SKM-1 treated with dmso at 0.1 percent for 144 hours (cell line): Measurements from ENCODE around the gene CCDC69.
A peak's percentile ranks its signal among the peaks of the same experiment; 100 is the strongest.
"Not testable (repeated sequence)": the region's sequence is repeated elsewhere in the genome, so short reads cannot be mapped to it uniquely, and the experiment has no call there.

Experiments used
- DNase-seq: peaks from one replicate; lab custom pipeline; 2025; ENCODE audit not compliant: unreplicated experiment; lab: John Stamatoyannopoulos, UW

CCDC69 gene

GRCh38 chr5:151196556-151197290, 27.2 kb downstream of the CCDC69 start:
- DNase-seq = no peak

DNA sequence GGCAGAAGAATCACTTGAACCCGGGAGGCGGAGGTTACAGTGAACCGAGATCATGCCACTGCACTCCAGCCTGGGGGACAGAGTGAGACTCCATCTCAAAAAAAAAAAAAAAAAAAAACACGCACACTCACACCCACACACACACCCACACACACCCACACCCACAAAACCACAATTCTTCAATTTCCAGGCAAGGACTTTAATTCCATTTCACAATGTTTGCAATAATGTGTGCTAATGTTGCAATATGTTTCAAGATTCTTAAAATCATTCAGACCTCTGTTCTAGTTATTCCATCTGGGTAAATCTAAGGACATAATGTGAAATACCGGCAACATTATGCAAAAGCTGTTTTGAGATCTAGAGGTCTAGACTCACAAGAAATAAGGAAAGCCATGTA, 28.3 kb downstream of the CCDC69 start:
- DNase-seq = peak; percentile 27

DNA sequence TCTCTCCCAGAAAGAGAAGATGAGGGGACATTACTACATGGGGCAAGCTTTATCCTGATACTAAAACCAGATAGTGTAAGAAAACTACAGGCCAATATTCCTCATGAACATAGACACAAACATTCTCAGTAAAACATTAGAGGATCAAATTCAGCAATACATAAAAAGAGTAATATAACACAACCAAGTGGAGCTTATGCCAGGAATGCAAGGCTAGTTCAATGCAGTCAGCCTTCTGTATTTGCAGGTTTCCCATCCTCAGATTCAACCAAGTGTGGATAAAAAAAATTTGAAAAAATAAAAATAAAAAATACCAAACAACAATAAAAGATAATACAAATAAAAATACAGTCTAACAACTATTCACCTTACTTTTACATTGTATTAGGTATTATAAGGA, 31.3 kb downstream of the CCDC69 start:
- DNase-seq = no peak

GRCh38 chr5:151191661-151192060, 32.2 kb downstream of the CCDC69 start:
- DNase-seq = no peak

DNA sequence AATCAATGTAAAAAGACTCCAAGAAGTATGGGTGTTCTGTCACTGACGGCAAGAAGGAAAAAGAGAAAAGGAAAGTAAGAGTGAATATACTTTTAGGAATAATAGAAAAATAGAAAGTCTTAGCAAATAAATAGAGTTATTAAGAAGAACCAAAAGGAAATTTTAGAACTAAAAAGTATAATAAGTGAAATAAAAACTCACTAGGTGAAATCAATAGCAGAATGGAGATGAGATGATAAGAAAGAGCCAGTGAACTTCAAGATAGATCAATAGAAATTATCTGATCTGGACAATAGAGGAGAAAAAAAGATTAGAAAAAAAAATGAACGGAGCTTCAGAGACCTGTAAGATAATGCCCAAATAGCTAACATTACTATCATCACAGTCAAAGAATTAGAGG, 34.7 kb downstream of the CCDC69 start:
- no peak for DNase-seq

DNA sequence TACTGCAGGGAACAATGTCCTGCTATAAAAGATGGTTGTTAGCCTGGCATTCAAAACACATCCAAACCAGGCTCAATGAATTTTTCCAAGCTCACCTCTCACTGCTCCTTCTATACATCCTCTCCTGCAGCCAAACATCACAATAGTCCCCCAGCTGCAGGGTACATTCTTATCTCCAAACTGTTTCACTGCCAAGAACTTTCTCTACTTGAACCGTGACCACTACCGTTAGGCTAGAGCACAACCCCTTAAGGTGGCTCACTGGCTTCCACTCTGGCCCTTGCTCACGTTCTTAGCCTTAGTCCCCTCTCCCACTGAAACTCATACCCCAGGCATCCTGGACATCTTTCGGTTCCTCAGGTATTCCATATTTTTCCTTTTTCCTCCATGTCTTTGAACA, 37.4 kb downstream of the CCDC69 start:
- no peak for DNase-seq

GRCh38 chr5:151186052-151186451, 37.8 kb downstream of the CCDC69 start:
- no peak for DNase-seq

GRCh38 chr5:151184316-151185042, 39.4 kb downstream of the CCDC69 start:
- DNase-seq = no peak

- DNase-seq = no peak
Observed at GRCh38 chr5:151183456-151184245, 40.2 kb downstream of the CCDC69 start.

- DNase-seq = no peak
Observed at GRCh38 chr5:151182976-151183375, 40.9 kb downstream of the CCDC69 start.

- no peak for DNase-seq
Observed at GRCh38 chr5:151182524-151182900, 41.4 kb downstream of the CCDC69 start.

DNA sequence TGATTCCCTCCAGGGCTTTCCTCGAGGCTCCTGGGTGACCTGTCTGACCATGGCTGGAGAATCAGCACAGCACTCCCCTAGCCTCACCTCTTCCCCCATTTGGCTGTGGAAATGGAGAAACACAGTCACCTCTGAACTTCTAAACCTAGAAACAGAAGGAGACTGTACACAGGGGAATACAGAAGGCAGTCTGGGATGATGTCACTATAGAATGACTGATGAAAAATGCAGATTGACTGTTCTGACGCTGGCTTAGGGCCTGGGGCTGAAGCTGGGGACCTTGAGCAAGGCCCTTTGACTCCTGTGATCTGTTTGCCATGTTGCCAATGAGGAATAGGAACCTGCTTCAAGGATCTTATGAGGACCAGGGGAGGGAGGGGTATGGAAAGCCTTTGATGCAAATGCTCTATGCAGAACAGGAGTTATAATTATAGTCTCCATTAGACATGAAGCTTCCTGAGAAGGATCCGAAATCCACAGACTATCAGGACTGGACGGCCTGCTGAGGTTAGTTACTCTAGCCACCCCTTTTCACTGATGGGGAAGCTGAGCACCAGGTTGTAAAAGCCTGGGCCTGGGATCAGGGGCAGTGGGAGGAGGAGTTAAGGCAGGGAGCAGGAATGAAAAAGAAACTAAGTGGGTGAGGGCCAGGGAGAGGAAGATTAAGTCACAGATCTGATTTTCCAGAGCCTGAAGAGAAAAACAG, 41.9 kb downstream of the CCDC69 start:
- DNase-seq = no peak

DNA sequence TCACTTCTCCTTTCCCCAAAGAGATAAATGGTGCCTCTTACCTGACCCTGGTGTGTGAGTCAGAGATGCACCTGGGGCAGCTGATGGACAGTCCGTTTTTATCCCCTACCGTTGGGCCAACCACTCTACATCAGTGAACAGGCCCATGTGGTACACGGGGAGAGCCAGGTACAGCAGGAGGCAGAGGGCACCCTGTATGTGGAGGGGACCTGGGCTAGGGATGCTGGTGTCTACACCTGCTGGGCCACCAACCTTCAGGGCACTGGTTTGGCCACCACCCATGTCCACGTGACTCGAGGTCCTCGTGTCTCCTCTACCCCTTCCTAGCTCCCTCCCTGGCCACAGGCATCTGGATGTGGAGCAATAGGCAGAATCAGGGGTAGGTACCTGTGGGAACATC, 43.6 kb downstream of the CCDC69 start:
- no peak for DNase-seq

DNA sequence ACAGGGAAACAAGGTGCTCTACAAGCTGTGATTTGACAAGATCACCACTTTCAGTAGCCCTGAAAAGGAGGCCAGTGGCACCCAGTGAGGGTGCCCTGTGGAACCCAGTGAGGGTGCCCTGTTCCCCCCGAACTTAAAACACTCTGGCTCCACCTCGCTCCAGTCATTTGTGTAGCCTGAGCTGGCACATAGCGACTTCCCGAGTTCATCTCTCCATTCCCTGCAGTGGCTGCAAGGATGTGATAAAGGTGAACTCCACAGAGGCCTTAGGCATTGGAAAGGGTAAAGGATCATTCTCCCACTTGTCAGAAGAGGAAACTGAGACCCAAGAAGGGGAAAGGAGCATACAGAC, 44.4 kb downstream of the CCDC69 start:
- DNase-seq = no peak

DNA sequence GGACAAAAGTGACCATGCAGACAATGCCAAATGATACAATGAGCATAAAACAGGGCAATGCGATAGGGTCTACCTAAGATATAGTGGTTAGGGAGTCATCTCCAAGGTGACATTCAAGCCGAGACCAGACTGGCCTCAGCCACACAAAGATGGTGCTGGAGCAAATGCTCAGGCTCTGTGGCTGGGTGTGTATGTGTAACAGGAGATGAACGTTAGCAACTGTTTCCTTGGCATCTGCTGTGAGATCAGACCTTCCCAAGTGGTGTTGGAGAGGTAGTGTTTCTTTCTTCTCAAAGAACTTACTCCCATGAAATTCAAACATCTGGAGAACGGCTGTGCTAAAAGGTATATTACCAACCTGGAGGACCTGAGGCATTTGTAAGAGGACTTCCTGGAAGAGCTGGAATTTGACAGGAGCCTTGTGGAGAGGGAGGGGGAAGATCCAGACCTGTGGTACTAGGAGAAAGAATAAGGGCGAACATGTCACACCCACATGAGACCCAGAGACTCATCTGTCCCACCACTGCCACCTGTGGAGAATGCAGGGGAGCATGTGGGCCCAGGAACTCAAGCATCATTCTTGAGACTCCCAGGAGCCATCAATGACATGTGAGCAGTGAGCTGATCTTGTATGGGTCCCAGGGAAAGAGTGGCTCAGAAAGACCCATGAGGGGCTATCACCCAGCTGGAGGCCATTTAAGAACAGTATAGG, 45.0 kb downstream of the CCDC69 start:
- no peak for DNase-seq

- no peak for DNase-seq
Observed at GRCh38 chr5:151178372-151178771, 45.5 kb downstream of the CCDC69 start.

DNA sequence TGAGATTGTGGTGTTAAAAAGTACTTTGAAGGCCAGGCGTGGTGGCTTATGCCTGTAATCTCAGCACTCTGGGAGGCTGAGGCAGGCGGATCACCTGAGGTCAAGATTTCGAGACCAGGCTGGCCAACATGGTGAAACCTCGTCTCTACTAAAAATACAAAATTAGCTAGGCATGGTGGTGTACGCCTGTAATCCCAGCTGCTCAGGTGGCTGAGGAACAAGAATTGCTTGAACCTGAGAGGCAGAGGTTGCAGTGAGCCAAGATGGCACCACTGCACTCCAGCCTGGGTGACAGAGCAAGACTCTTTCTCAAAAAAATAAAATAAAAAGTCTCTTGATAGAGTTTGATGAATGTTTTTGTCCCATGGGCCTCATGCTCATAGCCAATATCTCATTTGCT, 47.6 kb downstream of the CCDC69 start:
- not testable (repeated sequence) for DNase-seq

DNA sequence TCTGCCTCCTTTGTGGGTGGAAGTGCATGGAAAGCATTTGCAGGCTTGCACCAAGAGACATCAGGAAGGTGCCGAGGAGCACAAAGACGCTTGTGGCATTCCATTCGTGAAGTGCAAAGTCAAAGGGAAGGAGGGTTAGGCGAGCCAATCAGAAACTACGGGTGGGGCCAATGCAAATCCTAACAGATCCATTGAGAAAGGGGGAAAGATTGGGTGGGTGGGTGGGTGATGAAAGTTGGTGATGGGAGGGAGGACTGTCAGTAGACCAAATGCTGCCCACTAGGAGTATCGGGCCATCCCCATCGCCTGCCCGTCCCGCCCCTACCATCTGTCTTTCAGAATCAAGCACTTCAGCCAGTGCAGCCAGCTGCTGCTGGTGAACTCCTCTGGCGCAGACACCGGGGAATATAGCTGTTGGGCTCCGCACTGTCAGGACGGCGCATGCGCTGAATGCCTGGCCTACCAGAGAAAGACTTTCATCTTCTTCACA, 49.2 kb downstream of the CCDC69 start:
- DNase-seq = no peak

DNA sequence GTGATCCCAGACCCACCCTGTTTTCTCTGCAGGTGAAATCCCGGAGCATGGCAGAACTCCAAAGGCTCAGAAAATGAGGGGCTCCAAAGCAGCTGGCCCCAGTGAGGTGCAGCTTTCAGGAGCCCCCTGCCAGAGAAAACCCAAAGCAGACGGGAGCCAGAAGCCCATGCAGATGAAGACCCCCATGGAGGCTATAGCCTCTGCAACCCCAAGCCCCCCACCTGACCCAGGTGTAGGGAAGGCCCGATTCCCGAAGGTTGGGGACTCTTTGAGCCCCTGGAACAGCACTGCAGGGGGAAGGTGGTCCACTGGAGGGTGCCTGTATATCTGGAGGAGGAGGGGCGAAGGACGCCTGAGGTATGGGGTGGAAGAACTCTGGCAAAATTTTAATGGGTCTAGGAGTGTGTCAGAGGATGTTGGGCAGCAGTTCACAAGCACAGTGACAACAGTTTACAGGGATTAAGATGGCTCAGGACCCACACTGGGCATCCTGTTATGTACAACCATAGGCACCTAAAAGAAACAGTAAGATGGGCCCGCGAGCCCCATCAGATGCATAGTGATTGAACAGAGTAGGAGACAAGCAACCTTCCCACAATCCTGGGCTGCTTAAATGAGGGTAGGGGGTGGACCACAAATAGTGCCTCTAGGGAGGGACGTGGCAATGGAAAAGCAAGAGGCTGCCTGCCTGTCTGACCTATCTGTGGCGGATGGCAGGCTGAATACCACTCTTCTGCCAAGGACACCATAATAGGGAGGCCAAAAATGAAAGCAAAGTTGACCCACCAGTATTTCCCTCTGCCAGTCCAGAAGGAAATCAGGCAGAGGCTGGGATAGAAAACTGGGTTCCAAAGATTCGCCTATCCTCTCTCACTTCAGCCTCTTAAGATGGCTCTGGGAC, 49.9 kb downstream of the CCDC69 start:
- DNase-seq = no peak

DNA sequence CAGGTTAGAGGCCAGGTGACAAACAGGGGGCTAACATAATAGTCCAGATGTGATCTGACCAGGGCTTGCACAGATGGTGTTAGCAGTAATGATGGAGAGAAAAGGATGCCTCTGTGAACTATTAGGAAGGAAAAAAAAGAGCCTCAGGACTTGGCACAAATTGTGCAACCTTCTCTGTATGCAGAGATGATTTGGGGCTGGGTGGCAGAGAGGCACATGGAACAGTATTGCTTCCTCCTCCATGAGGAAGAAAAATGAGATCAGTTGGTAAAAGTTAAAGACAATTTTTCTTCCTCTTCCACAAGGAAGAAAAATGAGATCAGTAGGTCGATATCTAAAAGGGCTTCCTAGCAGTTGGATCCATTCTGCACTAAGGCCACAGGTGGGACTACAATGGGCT, 52.4 kb downstream of the CCDC69 start:
- DNase-seq = peak; percentile 36
